Uterus (tissue), 4 donors: ENCODE results near the gene MIF4GD. TPM values are rescaled to one million over a fixed set of nuclear protein-coding genes. Genes with fewer than 3 reads are reported as not detected.
"Not testable (repeated sequence)": the region's sequence is repeated elsewhere in the genome, so short reads cannot be mapped to it uniquely, and the experiment has no call there.

ENCODE experiments used
- DNase-seq, 2 donors: peaks; one replicate each; pipeline ENCODE4 v3.0.0-alpha.2; 2019 to 2020
- H3K27ac ChIP-seq, 2 donors: fragments of 200-600 bp; sonication (generic); 1 replicate in 1 of 2; 2 replicates in 1 of 2; pipeline ENCODE4 v1.5.1; 2016 to 2018
- H3K27me3 ChIP-seq, 2 donors: fragments of 200-600 bp; sonication (generic); one replicate each; pipeline ENCODE4 v1.5.1; 2018 to 2019; ENCODE audit warnings: control low read depth in 1 of 2
- H3K36me3 ChIP-seq, 2 donors: fragments of 200-600 bp; sonication (generic); one replicate each; pipeline ENCODE4 v1.5.1; 2019; ENCODE audit warnings: control low read depth in 1 of 2
- H3K4me1 ChIP-seq, 2 donors: fragments of 200-600 bp; sonication (generic); one replicate each; pipeline ENCODE4 v1.5.1; 2018 to 2019; ENCODE audit warnings: control low read depth in 1 of 2
- H3K4me3 ChIP-seq, 2 donors: fragments of 200-600 bp; sonication (generic); 1 replicate in 1 of 2; 2 replicates in 1 of 2; pipeline ENCODE4 v1.5.1; 2018 to 2019; ENCODE audit warnings: mild to moderate bottlenecking in 1 of 2
- H3K9me3 ChIP-seq, 2 donors: fragments of 200-600 bp; sonication (generic); one replicate each; pipeline ENCODE4 v1.5.1; 2019; ENCODE audit warnings: control low read depth in 1 of 2
- CTCF ChIP-seq, 4 experiments: fragments of 200-600 bp in 2 of 4; fragments of 450-650 bp in 2 of 4; sonication (generic) in 2 of 4; IDR thresholded peaks; one replicate each; pipeline ENCODE4 v1.5.1; 2016 to 2019; ENCODE audit warnings: antibody characterized with exemption in 4 of 4, mild to moderate bottlenecking in 2 of 4, moderate library complexity in 1 of 4
- POLR2A ChIP-seq, 2 donors: fragments of 450-650 bp; IDR thresholded peaks; one replicate each; pipeline ENCODE4 v1.6.1; 2016; ENCODE audit warnings: antibody characterized with exemption in 2 of 2, mild to moderate bottlenecking in 1 of 2, moderate library complexity in 1 of 2
- intact Hi-C: fragments of 100-400 bp; cut with DNase I; formaldehyde crosslinking; loops from one replicate; pipeline ENCODE4 v1.15.1; 2023; ENCODE audit warnings: low total_unique reads
- total RNA-seq, 4 donors: library from RNA; depleted of rRNA in 3 of 4; stranded (reverse); fragments of >200 nt in 3 of 4; gene quantifications; one replicate each; pipeline versions ENCODE4 v1.1.0 to v1.2.4, GENCODE V29; 2014 to 2023
- donor health status: DM: yes; HTN: yes; CAD: no.

MIF4GD gene
- total RNA-seq, 4 donors from 2014 or later = 11.7 to 45.3 (median 25.8) TPM

GRCh38 chr17:75301502-75302206 lies 30.6 kb upstream of the MIF4GD start:
- intact Hi-C loops = no loop called here
- H3K27me3 ChIP-seq = no peaks in the 10 kb centered on the region
- TF ChIP-seq POLR2A (IDR thresholded peaks at IDR 0.05) (no peak), CTCF (IDR thresholded peaks at IDR 0.05) (no peak)
- H3K9me3 ChIP-seq = no peaks in the 10 kb centered on the region
- no peak for DNase-seq
- H3K4me1 ChIP-seq = no peaks in the 10 kb centered on the region
- H3K27ac ChIP-seq = no peak overlapping the region
- H3K36me3 ChIP-seq = no peaks in the 10 kb centered on the region
- H3K4me3 ChIP-seq = no peak overlapping the region

- no peaks in the 10 kb centered on the region for H3K4me1 ChIP-seq
- DNase-seq = no peak
- intact Hi-C loops = no loop called here
- no peak for TF ChIP-seq POLR2A (IDR thresholded peaks at IDR 0.05)
- no peak for TF ChIP-seq CTCF (IDR thresholded peaks at IDR 0.05)
- H3K4me3 ChIP-seq = no peak overlapping the region
- no peaks in the 10 kb centered on the region for H3K27me3 ChIP-seq
- no peaks in the 10 kb centered on the region for H3K36me3 ChIP-seq
- no peak overlapping the region for H3K27ac ChIP-seq
- no peaks in the 10 kb centered on the region for H3K9me3 ChIP-seq
Measured at GRCh38 chr17:75301049-75301448, 30.0 kb upstream of the MIF4GD start.

- Histone ChIP-seq H3K4me3 (no peak overlapping the region), H3K36me3 (no peaks in the 10 kb centered on the region), H3K27ac (no peak overlapping the region), H3K4me1 (no peaks in the 10 kb centered on the region), H3K9me3 (no peaks in the 10 kb centered on the region), H3K27me3 (no peaks in the 10 kb centered on the region)
- intact Hi-C loops = no loop called here
- no peak for DNase-seq
- TF ChIP-seq POLR2A (IDR thresholded peaks at IDR 0.05) (no peak), CTCF (IDR thresholded peaks at IDR 0.05) (no peak)
Measured at GRCh38 chr17:75300280-75300679, 29.2 kb upstream of the MIF4GD start.

GRCh38 chr17:75295201-75296158 lies 24.4 kb upstream of the MIF4GD start:
- intact Hi-C loops = no loop called here
- TF ChIP-seq CTCF (IDR thresholded peaks at IDR 0.05) (no peak), POLR2A (IDR thresholded peaks at IDR 0.05) (no peak)
- H3K27me3 ChIP-seq = no peaks in the 10 kb centered on the region
- no peak overlapping the region for H3K4me3 ChIP-seq
- H3K4me1 ChIP-seq = no peaks in the 10 kb centered on the region
- no peak for DNase-seq
- no peak overlapping the region for H3K27ac ChIP-seq
- no peaks in the 10 kb centered on the region for H3K36me3 ChIP-seq
- H3K9me3 ChIP-seq = no peaks in the 10 kb centered on the region

- H3K4me1 ChIP-seq, H3K9me3 ChIP-seq, H3K4me3 ChIP-seq, H3K36me3 ChIP-seq, DNase-seq, intact Hi-C loops, H3K27ac ChIP-seq, H3K27me3 ChIP-seq: not testable (repeated sequence)
Measured at GRCh38 chr17:75292810-75293448, 21.9 kb upstream of the MIF4GD start.
